HG03469 (cell line): ENCODE data around the gene EEA1.

ENCODE experiments used
- ATAC-seq: cut with Tn5 transposase; IDR thresholded peaks from one replicate; pipeline ENCODE4 v1.9.1; 2021; ENCODE audit warnings: mild to moderate bottlenecking, moderate library complexity, moderate number of reproducible peaks; ENCODE audit not compliant: unreplicated experiment

Gene EEA1

GRCh38 chr12:92721130-92721529, 208.0 kb downstream of the EEA1 start:
- ATAC-seq: no peak
